ENCODE results near the gene SEMA5A. TPM values are rescaled to one million over a fixed set of nuclear protein-coding genes. Genes with fewer than 3 reads are reported as not detected.

The SEMA5A gene
- total RNA-seq, 4 donors from 2014 or later, result 13.4 to 22.3 (median 18.5) TPM

GRCh38 chr5:9278921-9279603 is 266.8 kb downstream of the SEMA5A start:
- no peak for DNase-seq (ENCODE audit: low spot score in 2 of 2)
- TF ChIP-seq CTCF (IDR thresholded peaks at IDR 0.05) (no peak), POLR2A (IDR thresholded peaks at IDR 0.05) (no peak)
- intact Hi-C loops (cut with DNase I; ENCODE audit: low total_unique reads), result no loop called here
- H3K4me3 ChIP-seq (ENCODE audit: low read depth, poor library complexity, severe bottlenecking), result no peak overlapping the region
- 79 to 81% methylated on average over 3 of the region's 3 CpGs for WGBS, 2 donors

- H3K4me3 ChIP-seq (ENCODE audit: low read depth, poor library complexity, severe bottlenecking), result no peak overlapping the region
- TF ChIP-seq CTCF (IDR thresholded peaks at IDR 0.05) (no peak), POLR2A (IDR thresholded peaks at IDR 0.05) (no peak)
- DNase-seq (ENCODE audit: low spot score in 2 of 2), result no peak
- 79 to 85% methylated on average over 4 of the region's 4 CpGs for WGBS, 2 donors
- intact Hi-C loops (cut with DNase I; ENCODE audit: low total_unique reads), result no loop called here
Measured at GRCh38 chr5:9269014-9269413, 276.9 kb downstream of the SEMA5A start.

GRCh38 chr5:9268226-9268625 is 277.6 kb downstream of the SEMA5A start:
- intact Hi-C loops (cut with DNase I; ENCODE audit: low total_unique reads), result no loop called here
- H3K4me3 ChIP-seq (ENCODE audit: low read depth, poor library complexity, severe bottlenecking), result no peak overlapping the region
- TF ChIP-seq CTCF (IDR thresholded peaks at IDR 0.05) (no peak), POLR2A (IDR thresholded peaks at IDR 0.05) (no peak)
- DNase-seq (ENCODE audit: low spot score in 2 of 2), result no peak
- 54 to 63% methylated on average over 3 of the region's 3 CpGs for WGBS, 2 donors

GRCh38 chr5:9265441-9266287 is 280.2 kb downstream of the SEMA5A start:
- 56 to 65% methylated on average over 17 of the region's 17 CpGs for WGBS, 2 donors
- intact Hi-C loops (cut with DNase I; ENCODE audit: low total_unique reads), result no loop called here
- no peak for DNase-seq (ENCODE audit: low spot score in 2 of 2)
- TF ChIP-seq CTCF (IDR thresholded peaks at IDR 0.05) (no peak), POLR2A (IDR thresholded peaks at IDR 0.05) (no peak)
- H3K4me3 ChIP-seq (ENCODE audit: low read depth, poor library complexity, severe bottlenecking), result no peak overlapping the region

GRCh38 chr5:9264301-9264700 is 281.6 kb downstream of the SEMA5A start:
- WGBS, 2 donors, result 81 to 82% methylated on average over 5 of the region's 5 CpGs
- TF ChIP-seq CTCF (IDR thresholded peaks at IDR 0.05) (no peak), POLR2A (IDR thresholded peaks at IDR 0.05) (no peak)
- H3K4me3 ChIP-seq (ENCODE audit: low read depth, poor library complexity, severe bottlenecking), result no peak overlapping the region
- intact Hi-C loops (cut with DNase I; ENCODE audit: low total_unique reads), result no loop called here
- no peak for DNase-seq (ENCODE audit: low spot score in 2 of 2)

All from lower leg skin (tissue), 4 donors.